ENCODE results near the gene DNAJC13.

- TF ChIP-seq CTCF (conservative IDR thresholded peaks at IDR 0.05; ENCODE audit: low read depth, low read length) (no peak), EZH2phosphoT487 (IDR thresholded peaks at IDR 0.05; ENCODE audit: borderline replicate concordance, low read length) (no peak)
Observed at GRCh38 chr3:132507657-132508056, 90.4 kb downstream of the DNAJC13 start.
